HG03432 (cell line): ENCODE data around the gene GCLC.
A peak's percentile ranks its signal among the peaks of the same experiment; 100 is the strongest.
"Not testable (repeated sequence)": the region's sequence is repeated elsewhere in the genome, so short reads cannot be mapped to it uniquely, and the experiment has no call there.

Experiments
- ATAC-seq: cut with Tn5 transposase; IDR thresholded peaks from one replicate; pipeline ENCODE4 v1.9.1; 2021; ENCODE audit warnings: mild to moderate bottlenecking, moderate library complexity; ENCODE audit not compliant: unreplicated experiment

Gene GCLC

DNA sequence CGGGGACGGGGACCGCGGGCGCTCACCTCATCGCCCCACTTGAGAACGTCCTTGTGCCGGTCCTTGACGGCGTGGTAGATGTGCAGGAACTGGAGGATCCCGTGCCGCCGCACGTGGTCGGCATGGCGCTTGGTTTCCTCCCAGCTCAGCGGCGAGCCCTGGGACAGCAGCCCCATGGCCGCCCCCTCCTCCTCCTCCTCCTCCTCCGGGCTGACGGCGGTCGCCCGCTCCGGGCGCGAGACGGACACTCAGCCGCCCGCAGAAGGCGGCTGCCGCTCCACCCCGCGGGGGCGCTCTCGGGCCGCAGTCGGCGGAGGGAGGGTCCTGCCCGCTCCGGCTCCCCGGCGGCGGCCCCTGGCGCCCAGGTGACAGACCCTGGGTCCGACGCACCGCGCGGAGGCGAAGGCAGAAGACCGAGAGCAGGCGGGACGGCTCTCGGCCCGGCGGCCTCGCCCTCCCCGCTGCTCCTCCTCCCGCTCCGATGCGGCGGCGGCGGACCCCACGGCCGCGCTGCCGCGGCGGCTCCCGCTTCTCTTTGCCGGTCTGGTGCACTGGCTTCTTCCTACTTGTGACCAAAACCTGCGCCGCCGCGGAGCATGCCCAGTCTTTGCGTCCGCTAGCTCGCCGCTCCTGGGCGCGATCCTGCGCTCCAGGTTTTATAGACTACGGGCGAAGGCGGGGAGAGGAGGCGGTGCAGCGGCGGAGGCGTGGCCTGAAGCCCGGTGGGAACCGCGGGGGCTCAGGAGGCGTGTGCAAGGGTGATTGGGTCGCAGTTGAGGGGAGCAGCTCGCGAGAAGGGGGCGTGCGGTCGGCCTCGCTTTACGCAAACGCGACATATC is at the start of gene GCLC:
TSS of gene GCLC (minus strand) at position 632 of the 839 bp plus-strand sequence. CDS start at position 176, 456 bp downstream.
- peak; percentile 68 for ATAC-seq

DNA sequence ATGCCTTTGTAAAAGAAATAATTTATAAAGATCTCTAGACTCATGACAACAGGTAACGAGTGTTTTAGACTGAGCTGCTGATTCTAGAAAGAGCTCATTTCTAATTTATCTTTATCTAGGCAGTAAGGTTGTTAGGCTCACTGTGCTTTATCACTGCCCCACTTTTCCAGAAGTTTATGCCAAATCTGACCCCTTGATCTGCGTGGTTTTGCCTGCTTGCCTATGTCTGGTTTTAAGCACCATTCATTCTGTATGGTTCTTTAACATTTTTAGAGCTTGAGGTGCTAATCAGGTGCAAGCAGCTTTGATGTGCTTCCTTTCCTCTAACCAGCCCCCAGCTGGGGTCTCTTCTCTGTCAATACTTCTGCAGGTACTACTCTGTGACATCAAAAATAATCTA is 49.7 kb upstream of the GCLC start:
- no peak for ATAC-seq

DNA sequence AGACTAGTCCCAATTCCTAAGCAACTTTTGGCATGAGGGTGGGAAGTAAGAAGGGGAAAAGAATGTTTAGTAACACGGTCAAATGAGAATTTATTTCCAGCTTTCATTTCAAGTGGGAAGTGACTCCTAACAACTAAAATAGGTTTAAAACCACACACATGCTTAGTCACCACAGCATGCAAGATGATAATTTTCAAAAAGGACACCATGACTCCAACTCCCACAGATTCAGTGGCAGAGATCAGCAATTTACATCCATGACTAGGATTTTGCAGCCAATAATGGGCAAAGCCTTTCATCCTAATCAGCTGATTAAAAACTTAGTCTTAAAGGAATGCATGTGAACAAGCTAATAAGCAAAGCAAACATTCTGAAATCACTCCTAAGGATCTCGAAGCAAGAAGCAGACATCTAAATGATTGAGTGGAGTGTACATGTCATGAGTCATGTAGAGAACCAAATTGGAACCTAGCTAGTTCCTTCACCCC is 48.1 kb upstream of the GCLC start:
- no peak for ATAC-seq

DNA sequence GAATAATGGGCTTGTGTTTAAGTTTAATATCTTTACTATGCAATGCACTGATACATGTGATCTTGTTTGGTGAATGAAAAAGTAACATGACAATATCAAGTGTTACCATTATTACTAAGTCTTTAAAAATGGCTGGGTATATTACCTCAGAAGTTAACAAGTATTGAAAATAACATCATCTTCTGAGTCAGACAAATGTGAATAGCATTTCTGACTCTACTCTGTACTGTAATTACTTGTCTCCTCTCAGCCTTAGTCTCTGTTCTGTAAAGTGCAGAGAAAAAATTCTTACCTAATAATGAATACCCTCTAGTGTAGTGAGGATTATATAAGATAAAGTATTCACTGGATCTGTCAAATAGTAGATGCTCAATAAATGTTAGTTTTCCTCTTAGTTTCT is 47.0 kb upstream of the GCLC start:
- no peak for ATAC-seq

- no peak for ATAC-seq
Observed at GRCh38 chr6:53588816-53589509, 44.1 kb upstream of the GCLC start.

- no peak for ATAC-seq
Observed at GRCh38 chr6:53587291-53587690, 42.4 kb upstream of the GCLC start.

GRCh38 chr6:53585208-53585900 is 40.5 kb upstream of the GCLC start:
- no peak for ATAC-seq

DNA sequence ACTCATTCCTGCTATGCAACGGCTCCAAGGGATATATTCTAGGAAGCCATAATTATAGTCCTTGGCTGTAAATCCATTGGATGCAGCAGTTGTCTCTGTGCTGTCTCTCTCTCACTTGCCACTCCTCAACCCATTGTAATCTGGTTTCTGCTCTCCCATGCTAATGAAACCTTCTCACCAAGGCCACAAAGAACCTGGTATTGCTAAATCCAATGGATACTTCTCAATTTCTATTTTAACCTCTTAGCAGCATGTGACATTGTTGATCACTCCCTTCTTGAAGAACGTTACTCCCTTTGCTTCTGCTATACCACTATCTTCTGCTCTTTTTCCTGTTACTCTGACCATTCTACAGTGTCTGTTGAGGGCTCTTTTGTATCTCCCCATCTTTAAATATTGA is 39.8 kb upstream of the GCLC start:
- no peak for ATAC-seq

DNA sequence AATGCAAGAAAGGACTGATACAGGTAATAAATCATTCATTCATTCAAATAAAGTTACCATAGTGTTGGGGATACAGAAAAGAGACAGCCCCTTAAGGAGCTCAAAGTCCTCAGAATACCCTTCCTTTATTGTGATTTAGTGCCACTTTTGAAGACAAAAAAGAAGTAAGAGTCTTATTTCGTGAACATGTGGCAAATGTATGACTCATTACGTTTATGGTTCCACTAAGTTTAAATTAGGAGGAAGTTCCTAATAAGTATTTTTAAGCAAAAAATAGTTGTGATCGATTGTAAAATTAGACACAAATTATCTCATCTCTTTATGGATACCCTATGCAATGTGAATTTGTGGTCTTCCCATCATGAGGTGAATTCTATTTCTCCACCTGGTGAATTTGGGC is 38.5 kb upstream of the GCLC start:
- ATAC-seq = no peak

GRCh38 chr6:53582963-53583362 is 38.1 kb upstream of the GCLC start:
- peak; percentile 61 for ATAC-seq

- ATAC-seq = no peak
Observed at GRCh38 chr6:53581856-53582255, 37.0 kb upstream of the GCLC start.

DNA sequence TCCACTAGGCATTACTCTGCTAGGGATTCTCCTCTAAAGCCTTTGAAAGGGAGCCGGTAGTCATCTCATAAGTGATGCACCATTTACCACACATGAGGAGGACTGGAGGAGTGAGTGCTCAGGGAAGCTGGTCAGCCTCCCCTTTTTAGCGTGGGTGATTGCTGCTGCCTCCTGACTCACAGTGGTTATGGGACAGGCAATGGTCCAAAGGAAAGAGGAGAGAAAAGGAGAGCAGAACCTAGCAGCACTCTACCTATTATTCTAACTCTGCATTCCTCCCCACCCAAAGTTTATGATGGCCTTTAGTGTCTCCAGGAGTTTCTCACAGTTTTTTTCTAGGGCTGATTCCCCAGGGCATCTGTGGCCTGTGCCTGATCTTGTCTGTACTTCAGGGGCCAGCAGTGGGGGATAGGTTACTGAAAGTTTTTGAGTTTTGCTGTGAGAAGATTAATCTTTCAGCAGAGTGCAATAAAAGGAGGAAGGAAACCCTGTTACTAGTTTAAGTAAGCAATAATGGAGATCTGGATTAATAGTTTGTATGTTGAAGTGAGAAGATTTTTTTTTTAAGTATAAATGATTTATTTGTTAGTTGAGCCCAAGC is 36.4 kb upstream of the GCLC start:
- ATAC-seq = peak; percentile 43

- no peak for ATAC-seq
Observed at GRCh38 chr6:53579338-53579737, 34.4 kb upstream of the GCLC start.

GRCh38 chr6:53578371-53578770 is 33.5 kb upstream of the GCLC start:
- no peak for ATAC-seq

DNA sequence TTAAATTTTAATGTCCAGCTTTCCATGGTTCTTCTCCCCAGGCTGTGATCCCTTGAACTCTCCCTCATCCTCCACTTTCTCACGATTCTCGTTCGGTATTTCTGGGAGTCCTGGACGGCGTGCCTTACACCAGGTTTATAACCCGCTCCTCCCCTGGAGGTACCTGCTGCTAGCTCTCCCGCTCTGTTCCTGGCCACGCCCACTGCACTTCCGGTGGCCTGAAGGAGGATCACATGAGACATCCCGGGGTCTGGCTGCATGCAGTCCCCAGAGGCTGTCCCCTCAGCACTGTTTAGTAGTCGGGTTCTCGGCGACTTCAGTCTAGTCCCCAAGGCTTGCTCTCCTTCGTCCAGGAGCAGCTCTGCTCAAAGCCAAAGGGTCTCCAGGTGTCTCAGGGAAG is 28.4 kb upstream of the GCLC start:
- ATAC-seq = no peak

- ATAC-seq = not testable (repeated sequence)
Observed at GRCh38 chr6:53572379-53572778, 27.5 kb upstream of the GCLC start.

DNA sequence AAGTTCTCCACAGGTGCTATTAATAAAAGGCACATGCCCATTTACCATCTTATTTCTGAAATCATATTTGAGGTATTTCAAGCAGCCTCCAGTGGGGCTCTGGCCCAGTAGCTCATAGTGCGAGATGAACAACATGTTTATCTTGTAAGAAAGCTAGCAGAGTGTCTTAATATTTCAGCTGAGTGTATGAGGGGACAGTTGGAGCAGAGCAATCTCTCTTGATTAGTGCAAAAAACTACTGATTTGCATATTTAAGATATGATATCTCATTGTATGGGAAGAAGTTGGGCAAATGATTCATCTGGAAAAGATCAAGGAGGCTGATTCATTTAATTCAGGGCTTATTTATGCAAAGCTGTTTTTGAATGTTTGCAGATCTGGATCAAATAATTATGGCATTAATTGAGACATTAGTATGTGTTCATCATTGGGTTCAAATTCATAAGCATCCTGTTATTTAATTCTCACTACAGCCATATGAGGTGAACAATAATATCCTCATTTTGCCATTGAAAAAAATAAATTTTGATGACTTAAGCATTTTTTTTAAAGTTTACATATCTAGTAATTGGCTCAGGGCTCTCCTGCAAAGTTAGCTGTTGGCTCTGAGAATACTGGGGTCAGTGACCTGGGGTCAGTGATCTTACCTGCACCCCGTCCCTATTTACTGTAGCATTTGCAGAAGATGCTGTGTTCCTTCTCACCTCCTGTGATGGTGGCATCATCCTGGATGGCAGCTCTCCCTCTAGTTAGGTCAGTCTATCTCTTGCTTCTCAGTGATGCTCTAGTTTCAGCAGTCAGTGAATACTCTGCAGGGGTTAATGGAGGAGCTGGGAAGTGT is 24.1 kb upstream of the GCLC start:
- no peak for ATAC-seq

GRCh38 chr6:53567701-53568100 is 22.8 kb upstream of the GCLC start:
- ATAC-seq = no peak

GRCh38 chr6:53566755-53567154 is 21.9 kb upstream of the GCLC start:
- ATAC-seq = no peak

DNA sequence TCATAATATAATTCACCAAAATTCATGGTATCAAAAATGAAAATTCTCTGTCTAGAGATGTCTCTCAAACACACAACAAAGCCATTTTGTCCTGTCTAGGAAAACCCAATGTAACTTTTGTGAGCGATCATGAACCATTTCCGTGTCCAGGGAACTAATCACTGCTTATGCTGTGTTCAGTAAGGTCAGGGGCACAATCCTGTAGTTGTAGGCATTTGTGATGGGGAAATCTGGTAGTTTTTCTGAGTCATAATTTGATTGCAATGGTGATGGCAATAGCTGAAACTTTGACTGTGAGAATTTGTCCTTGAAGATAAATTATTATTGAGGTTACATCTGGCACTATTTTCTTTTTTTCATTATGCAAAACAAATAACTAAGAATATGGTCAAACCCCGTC is 21.0 kb upstream of the GCLC start:
- peak; percentile 52 for ATAC-seq
